Measurements from ENCODE around the gene WDR7.

The WDR7 gene

DNA sequence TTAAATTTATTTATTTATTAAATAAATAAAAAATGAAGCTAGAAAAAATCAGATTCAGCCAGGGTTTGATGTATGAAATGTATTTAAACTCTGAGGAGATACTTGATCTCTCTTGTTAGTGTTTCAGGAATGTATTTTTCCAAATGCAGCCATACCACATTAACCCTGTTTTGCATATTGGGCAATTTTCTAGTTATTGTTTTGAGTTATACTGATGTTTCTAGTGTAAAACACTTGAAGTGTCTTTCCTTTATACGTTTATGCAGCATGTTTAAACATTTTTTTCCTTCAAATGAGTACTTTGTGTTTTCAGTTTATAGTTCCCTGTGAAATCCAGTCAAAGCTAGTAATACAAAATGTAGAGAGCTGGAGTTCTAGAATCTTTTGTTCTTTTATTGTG lies 69.9 kb downstream of the WDR7 start:
- no peak for DNase-seq (ENCODE audit: insufficient read length, low spot score)
- FAIRE-seq = no peak

DNA sequence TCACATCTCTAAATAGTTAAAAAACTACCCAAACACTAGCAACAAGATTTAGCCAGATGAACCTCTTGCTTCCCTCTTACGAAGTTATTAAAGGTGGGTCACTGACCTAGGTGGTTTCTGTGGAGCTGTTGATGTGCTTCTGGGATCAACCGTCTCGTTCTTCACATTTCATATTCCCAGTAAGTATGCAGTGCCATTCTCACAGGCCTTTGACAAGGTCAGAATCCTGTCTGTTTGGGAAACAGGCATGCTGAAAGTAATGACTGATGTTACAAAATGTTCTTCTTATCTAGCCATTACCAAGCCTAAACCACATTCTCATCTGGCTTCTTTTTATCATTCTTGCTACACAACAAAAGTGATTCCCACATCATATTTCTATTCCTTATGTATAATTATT lies 70.3 kb downstream of the WDR7 start:
- DNase-seq (ENCODE audit: insufficient read length, low spot score) = no peak
- no peak for FAIRE-seq

DNA sequence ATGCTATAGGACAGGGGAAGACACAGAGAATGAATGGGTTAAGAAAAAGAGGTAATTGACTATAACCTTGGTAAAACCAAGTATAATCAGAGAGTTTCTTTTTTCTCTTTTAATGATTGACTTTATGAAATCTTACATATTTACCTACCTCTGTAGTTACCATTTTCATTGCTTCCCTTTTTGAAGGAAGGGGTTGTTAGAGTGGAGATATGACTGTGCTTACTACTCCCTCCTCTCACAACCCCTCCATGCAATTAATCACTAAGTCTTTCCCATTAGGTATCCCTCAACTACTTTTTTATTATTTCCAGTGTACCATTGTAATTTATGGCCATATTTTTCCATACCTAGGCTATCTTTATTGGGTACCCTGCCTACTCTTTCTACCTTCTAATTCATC lies 71.4 kb downstream of the WDR7 start:
- FAIRE-seq (no peak), DNase-seq (ENCODE audit: insufficient read length, low spot score) (no peak)

GRCh38 chr18:56723068-56723467 lies 71.9 kb downstream of the WDR7 start:
- no peak for FAIRE-seq
- no peak for DNase-seq (ENCODE audit: insufficient read length, low spot score)

DNA sequence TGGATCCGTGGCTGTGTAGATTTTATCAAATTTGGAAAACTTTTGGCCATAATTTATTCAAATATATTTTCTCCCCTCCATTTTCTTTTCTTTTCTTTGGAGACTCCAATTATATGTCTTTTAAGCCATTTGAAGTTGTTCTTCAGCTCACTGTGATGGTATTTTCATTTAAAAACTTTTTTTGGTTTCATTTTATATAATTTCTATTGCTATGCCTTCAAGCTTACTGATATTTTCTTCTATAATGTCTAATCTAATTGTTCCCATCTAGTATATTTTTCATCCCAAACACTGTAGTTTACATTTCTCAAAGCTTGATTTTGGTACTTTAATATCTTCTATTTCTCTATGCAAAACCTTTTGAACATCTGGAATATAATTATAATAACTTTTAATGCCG lies 72.5 kb downstream of the WDR7 start:
- FAIRE-seq = no peak

GRCh38 chr18:56726906-56727305 lies 75.7 kb downstream of the WDR7 start:
- no peak for FAIRE-seq
- DNase-seq (ENCODE audit: insufficient read length, low spot score) = no peak

More for the DNA sequence above, 72.5 kb downstream of the WDR7 start:
- no peak for DNase-seq (ENCODE audit: insufficient read length, low spot score)

DNA sequence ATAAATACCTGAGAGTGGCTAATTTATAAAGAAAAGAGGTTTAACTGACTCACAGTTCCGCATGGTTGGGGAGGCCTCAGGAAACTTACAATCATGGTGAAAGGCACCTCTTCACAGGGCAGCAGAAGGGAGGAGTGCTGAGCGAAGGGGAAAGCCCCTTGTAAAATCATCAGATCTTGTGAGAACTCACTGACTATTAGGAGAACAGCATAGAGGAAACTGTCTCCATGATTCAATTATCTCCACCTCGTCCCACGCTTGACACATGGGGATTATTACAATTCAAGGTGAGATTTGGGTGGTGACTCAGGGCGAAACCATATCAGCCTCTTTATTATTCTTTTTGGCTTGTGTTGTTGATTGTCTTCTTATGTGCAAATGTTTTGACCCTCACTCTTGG lies 76.2 kb downstream of the WDR7 start:
- no peak for FAIRE-seq

GRCh38 chr18:56728741-56729140 lies 77.6 kb downstream of the WDR7 start:
- DNase-seq (ENCODE audit: insufficient read length, low spot score) (no peak), FAIRE-seq (no peak)

More for the DNA sequence above, 76.2 kb downstream of the WDR7 start:
- no peak for DNase-seq (ENCODE audit: insufficient read length, low spot score)

GRCh38 chr18:56738184-56738583 lies 87.0 kb downstream of the WDR7 start:
- DNase-seq (ENCODE audit: insufficient read length, low spot score) (no peak), FAIRE-seq (no peak)

- DNase-seq (ENCODE audit: insufficient read length, low spot score) (no peak), FAIRE-seq (no peak)
These were observed 88.6 kb downstream of the WDR7 start for GRCh38 chr18:56739731-56740130.

DNA sequence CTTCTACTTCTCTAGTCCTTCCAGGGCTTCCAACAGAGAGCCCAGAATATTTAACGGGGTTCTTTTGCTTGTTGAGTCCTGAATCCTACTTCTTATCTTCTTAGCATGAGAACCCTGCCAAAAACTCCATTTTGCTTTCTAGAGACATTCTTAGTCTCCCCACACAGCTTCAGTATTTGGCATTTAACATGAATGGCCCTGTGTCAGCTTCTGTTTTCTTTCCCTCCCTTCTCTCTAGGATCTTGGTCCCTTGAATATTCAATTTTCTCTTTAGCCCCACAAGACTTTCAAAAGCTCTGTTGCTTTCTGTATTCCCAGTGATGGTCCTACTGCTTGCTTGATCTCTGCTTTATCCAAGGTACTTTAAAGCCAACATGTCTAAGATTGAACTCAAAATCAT lies 89.5 kb downstream of the WDR7 start:
- DNase-seq (ENCODE audit: insufficient read length, low spot score) (no peak), FAIRE-seq (no peak)

DNA sequence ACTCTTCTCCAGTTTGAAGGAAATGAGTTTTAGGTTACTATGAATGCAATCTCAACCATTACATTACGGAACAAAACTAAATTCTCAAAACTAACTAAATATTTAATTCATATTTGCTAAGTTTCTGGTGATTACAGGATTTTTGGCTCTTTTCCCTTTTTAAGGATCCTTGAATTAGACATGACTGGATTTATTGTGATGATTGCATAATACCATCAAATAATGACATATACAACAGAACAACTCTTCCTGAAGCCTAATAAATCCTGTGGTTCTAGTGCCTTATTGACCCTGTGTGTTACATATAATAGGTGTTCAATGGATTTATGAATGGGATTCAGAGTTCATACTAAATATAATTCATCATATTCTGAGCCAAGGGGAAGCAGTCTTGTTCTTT lies 90.5 kb downstream of the WDR7 start:
- DNase-seq (ENCODE audit: insufficient read length, low spot score) = no peak
- FAIRE-seq = no peak

- FAIRE-seq (no peak), DNase-seq (ENCODE audit: insufficient read length, low spot score) (no peak)
These were observed 92.0 kb downstream of the WDR7 start for GRCh38 chr18:56743115-56743514.

- FAIRE-seq (no peak), DNase-seq (ENCODE audit: insufficient read length, low spot score) (no peak)
These were observed 96.0 kb downstream of the WDR7 start for GRCh38 chr18:56747032-56747658.

DNA sequence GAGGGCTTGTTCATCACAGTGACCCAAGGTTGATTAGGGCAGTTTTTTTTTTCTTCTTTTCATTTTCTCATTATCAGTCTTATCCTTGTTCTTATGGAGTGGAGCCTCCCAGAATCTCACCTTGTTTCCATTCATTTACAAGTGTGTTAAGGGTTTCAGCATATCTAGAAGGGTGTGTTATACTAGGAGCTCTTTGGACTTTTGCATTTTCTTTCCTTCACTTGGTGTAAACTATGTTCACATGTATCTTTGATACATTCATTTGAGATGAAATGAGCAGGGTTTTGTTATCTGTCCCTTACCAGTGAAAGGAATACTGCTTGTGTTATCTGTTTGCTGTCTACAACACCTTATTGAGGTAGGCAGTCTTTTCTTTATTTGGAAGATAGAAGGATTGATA lies 96.7 kb downstream of the WDR7 start:
- DNase-seq (ENCODE audit: insufficient read length, low spot score) (no peak), FAIRE-seq (no peak)

DNA sequence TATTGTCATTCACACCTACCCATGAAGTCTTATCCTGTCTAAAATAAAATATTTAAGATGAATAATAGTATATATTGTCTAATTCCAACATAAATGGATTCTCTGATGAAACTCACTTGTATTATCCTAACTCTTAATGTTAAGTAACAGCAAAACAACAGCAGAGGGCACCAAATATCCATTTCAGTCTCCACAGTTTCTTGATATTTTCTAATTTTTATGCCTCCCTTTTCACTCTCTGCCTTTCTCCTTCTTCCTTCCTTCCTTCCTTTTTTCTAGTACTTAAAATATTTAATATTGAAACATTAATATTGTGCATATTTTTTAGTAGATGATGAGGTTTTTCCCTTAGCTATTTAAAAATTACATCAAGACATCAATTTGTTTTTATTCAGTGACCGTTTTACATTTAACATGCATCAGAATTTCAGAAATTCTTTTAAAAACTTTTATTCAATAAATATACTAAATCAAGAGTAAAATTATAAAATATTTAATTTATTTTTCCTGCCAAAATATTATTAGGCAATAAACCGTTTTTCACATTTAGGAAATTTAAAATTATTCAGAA lies 97.6 kb downstream of the WDR7 start:
- DNase-seq (ENCODE audit: insufficient read length, low spot score) = peak; percentile 3
- FAIRE-seq = no peak

- no peak for DNase-seq (ENCODE audit: insufficient read length, low spot score)
- FAIRE-seq = no peak
These were observed 105.8 kb downstream of the WDR7 start for GRCh38 chr18:56756966-56757365.

- no peak for DNase-seq (ENCODE audit: insufficient read length, low spot score)
- no peak for FAIRE-seq
These were observed 118.9 kb downstream of the WDR7 start for GRCh38 chr18:56770097-56770496.

GRCh38 chr18:56770873-56771272 lies 119.7 kb downstream of the WDR7 start:
- FAIRE-seq (no peak), DNase-seq (ENCODE audit: insufficient read length, low spot score) (no peak)

DNA sequence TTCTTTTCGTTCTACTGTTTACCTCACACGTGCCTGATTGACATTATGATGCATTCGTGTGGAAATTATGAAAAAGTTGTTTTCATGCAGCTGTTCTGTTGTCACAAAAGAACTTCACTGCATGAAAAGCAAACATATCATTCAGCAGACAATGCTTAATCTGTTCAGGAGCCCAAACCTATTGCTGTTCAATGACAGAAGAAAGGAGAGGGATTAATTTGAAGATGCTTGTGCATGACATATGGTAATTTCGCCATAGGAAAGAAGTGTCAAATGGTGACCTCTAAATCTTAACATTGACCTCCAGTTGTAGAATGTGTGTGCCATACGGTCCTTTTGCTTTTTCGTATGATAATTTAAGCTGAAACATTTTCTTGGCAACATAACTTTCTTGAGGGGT lies 124.5 kb downstream of the WDR7 start:
- FAIRE-seq = no peak
- no peak for DNase-seq (ENCODE audit: insufficient read length, low spot score)

GRCh38 chr18:56787390-56787789 lies 136.2 kb downstream of the WDR7 start:
- DNase-seq (ENCODE audit: insufficient read length, low spot score) (no peak), FAIRE-seq (no peak)

DNA sequence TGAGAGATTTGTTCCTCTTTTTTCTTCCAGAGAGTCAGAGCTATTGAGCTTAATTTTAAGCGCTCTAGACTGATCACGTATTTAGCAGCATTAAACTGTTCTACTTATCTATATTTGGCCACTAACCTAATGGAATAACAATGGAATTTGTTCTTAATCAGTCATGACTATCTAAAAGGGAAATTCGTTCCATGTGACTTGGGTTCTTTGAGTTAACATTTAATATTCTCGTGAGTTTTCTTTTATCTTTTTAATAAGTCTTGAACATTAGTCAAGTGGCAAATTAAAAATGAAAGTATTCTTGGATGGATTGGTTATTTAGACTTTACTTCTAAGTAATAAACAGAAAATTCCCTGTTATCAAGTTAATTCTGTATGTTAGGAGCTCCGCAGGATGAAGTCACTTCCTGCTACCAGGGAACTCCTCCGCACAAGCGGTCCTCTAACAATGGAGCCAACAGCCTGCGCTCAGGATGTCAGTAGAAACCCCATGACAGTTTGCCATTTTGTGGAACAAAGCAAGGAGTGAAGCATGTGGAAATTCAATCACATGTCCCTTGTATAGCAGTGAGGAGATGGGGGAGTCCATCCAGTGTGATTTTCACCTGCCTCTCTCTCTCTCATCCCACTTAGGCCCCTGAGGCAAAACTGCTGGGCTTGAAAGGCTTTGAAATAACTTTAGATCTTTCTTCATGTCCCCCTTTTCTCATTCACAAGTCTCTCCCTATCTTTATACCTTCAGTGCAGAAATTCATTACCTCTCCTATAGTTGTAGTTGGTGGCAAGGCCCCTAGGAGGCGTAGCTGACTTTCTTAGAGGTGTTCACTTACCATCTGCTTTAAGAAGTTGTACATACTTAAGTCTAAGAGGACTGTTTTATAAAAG lies 138.1 kb downstream of the WDR7 start:
- FAIRE-seq (no peak), DNase-seq (ENCODE audit: insufficient read length, low spot score) (no peak)
